AG04449 (cell line): ENCODE results near the gene DUSP2.
A peak's percentile ranks its signal among the peaks of the same experiment; 100 is the strongest.

ENCODE experiments used
- CTCF ChIA-PET: fragments of 350-600 bp; formaldehyde crosslinking; extraction: SDS; loops from one replicate; lab custom pipeline; 2021; ENCODE audit warnings: antibody characterized with exemption; lab: Yijun Ruan, JAX
- POLR2A ChIA-PET: fragments of 400-600, 350-600 bp; formaldehyde crosslinking; extraction: SDS; loops from one replicate; lab custom pipeline; 2020; ENCODE audit warnings: antibody characterized with exemption, inconsistent platforms; lab: Yijun Ruan, JAX
- DNase-seq: peaks from one replicate; pipeline ENCODE4 v3.0.0-alpha.2; 2010; ENCODE audit warnings: low read depth, low spot score
- H3K4me3 ChIP-seq: 2 replicates; pipeline ENCODE4 v1.5.1; 2011; ENCODE audit warnings: low read depth, mild to moderate bottlenecking, control low read depth, low read length
- TF ChIP-seq, protein P1 (sequence below): IDR thresholded peaks from one replicate; pipeline ENCODE4 v1.5.1; 2011; ENCODE audit warnings: mild to moderate bottlenecking, moderate library complexity, low read length, control low read depth, inconsistent platforms; ENCODE audit not compliant: insufficient read depth; ENCODE audit errors: missing control alignments

The DUSP2 gene

DNA sequence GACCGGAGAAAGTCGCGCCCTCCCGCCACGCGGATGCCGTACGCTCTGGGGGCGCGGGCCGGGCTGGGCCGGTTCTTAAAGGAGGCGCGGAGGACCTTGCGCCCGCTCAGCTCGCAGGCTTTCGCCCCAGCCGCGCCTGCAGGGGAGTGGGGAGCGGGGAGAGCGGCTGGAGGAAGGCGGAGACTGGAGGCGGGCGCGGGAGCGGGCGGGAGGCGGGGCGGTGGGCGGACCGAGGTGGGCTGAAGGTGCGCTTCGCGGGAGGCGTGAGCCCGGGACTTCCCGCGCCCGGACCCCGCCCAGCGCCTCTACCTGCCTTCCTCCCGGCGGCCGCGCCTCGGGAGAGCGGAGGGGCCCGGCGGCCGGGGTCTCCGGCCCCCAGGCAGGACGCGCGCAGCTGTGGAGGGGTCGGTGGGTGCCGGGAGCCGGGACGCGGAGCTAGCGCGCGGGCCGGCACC lies 28.8 kb downstream of the DUSP2 start, which contains the start of gene ADRA2B:
ADRA2B (minus strand) TSS at position 148 of the 455 bp plus-strand sequence. CDS start 422 bp downstream, outside the sequence.
- POLR2A ChIA-PET, result no interaction called here
- CTCF ChIA-PET, result interaction anchor here (0.6 to 4.2 kb wide), 32 partner anchors 8 to 148 kb away, joined by 3 to 63 read pairs (median 5); partner anchors contain the start of genes ANKRD36C, ASTL and DUSP2
- TF ChIP-seq, protein P1, sequence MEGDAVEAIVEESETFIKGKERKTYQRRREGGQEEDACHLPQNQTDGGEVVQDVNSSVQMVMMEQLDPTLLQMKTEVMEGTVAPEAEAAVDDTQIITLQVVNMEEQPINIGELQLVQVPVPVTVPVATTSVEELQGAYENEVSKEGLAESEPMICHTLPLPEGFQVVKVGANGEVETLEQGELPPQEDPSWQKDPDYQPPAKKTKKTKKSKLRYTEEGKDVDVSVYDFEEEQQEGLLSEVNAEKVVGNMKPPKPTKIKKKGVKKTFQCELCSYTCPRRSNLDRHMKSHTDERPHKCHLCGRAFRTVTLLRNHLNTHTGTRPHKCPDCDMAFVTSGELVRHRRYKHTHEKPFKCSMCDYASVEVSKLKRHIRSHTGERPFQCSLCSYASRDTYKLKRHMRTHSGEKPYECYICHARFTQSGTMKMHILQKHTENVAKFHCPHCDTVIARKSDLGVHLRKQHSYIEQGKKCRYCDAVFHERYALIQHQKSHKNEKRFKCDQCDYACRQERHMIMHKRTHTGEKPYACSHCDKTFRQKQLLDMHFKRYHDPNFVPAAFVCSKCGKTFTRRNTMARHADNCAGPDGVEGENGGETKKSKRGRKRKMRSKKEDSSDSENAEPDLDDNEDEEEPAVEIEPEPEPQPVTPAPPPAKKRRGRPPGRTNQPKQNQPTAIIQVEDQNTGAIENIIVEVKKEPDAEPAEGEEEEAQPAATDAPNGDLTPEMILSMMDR, result no peak
- H3K4me3 ChIP-seq, result peak within 1 kb of the TSS; percentile 32
- no peak for DNase-seq

DNA sequence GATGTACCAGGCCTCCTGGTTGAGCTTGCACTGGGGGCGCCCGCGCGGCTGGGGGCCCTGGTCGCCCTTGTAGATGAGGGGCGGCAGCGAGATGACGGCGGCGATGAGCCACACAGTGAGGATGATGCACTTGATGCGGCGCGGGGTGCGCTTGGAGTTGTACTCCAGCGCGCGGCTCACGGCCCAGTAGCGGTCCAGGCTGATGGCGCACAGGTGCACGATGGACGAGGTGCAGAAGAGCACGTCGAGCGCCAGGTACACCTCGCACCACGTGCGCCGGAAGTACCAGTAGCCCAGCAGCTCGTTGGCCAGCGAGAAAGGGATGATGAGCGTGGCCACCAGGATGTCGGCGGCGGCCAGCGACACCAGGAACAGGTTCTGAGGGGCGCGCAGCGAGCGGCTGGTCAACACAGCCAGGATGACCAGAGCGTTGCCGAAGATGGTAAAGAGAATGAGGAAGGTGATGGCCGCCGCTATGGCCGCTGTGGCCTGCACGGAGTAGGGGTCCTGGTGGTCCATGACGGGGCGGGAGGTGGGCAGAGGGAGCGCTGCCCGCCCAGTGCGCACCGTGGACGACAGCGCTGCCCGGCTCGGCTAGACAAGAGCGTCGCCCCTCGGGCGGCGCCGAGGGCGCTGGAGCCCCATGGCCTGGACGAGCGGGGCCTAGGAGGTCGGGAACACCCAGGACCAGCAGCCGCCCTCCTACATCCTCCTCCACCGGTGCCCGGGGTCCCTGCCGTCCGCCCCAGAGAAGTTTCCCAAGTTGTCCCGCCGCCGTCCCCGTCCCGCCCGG lies 29.4 kb downstream of the DUSP2 start:
- CTCF ChIA-PET, result interaction anchor here (1.1 to 4.2 kb wide), 16 partner anchors 15 to 123 kb away, joined by 3 to 63 read pairs (median 7); partner anchors contain the start of genes ANKRD36C and ASTL
- TF ChIP-seq, protein P1, result no peak
- POLR2A ChIA-PET, result no interaction called here
- DNase-seq, result no peak
- H3K4me3 ChIP-seq, result peak overlapping the region; percentile 32; the same call in 1 of the 2 replicates

DNA sequence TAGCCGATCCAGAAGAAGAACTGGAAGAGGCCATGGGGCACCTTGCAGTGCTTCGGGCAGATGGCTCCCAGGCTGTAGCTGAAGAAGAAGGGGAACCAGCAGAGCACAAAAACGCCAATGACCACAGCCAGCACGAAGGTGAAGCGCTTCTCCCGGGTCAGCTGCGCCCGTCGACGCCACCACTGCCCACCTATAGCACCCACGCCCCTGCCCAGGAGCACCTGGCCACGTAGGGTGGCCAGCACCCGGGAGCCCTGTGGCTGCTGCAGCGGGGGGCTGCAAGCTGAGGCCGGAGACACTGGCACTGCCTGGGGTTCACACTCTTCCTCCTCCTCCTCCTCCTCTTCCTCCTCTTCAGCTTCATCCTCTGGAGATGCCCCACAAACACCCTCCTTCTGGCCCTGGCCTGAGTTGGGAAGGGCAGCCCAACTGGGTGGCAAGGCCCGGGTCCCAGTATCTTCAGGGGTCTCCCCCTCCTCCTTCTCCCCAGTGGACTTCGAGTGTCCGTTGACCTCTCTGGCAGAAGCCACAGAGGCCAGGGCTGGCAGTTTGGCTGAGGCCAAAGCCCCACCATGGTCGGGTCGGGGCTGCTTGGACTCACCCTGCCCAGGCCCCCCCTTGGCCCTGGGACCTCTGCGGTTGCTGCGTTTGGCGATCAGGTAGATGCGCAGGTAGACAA lies 30.2 kb downstream of the DUSP2 start:
- TF ChIP-seq, protein P1, result no peak
- ChIA-PET CTCF (interaction anchor here (0.8 to 4.2 kb wide), 7 partner anchors 9 to 92 kb away, joined by 3 to 24 read pairs (median 4); no protein-coding TSS in a partner anchor), POLR2A (no interaction called here)
- H3K4me3 ChIP-seq, result no peak overlapping the region
- no peak for DNase-seq

DNA sequence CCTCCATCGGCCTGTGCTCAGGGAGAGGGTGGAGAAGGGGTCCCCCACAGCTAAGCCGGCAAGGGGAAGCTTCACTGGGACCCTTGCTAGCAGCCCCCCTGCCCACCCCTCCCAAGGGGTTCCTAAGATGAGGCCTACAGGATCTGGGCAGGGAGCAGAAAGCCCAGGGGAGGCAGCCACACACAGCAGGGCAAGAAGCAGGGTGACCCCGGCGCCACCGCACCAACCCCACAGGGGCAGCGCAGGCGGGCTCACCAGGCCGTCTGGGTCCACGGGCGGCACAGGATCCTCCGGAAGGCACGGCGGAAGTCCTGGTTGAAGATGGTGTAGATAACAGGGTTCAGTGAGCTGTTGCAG lies 30.7 kb downstream of the DUSP2 start:
- H3K4me3 ChIP-seq, result no peak overlapping the region
- DNase-seq, result no peak
- ChIA-PET POLR2A (no interaction called here), CTCF (interaction anchor here (0.8 to 2.7 kb wide), 5 partner anchors 9 to 92 kb away, joined by 3 to 12 read pairs (median 3); no protein-coding TSS in a partner anchor)
- TF ChIP-seq, protein P1, result no peak

DNA sequence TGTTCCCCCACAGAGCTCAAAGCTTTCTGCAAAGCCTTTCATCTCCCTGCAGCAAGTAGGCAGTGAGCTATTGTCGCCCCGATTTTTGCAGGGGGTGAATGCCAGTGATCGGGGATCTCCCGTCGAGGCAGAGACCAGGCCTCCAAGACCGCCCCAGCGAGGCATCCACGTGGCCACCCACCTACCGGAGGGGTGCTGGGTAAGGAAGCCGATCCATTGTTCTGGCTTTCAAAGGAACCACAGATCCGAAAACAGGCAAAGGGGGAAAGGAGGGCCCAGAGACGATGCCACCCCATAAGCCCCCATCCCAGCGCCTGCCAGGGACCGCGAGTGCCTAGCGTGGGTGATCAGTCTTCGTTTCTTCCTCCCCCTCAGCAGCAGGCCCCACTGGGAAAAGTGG lies 31.3 kb downstream of the DUSP2 start:
- no peak overlapping the region for H3K4me3 ChIP-seq
- TF ChIP-seq, protein P1, result no peak
- CTCF ChIA-PET, result interaction anchor here (0.6 to 2.7 kb wide), 4 partner anchors 10 to 121 kb away, joined by 3 to 12 read pairs (median 4); no protein-coding TSS in a partner anchor
- no peak for DNase-seq
- POLR2A ChIA-PET, result no interaction called here

DNA sequence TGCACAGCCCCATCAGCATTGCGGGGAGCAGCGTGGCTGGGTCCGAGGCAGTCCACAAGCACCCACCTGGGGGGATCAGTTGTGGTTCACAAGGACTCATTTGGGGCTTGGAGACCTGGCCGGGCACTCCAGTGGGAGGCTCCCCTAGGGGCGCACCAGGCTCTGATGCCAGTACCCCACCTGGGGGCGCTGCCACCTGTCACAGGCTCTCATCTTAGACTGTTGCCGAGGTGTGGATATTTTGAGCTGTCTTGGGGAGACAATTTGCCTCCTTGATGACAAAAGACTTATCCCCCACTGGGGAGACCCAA lies 31.9 kb downstream of the DUSP2 start:
- TF ChIP-seq, protein P1, result no peak
- no peak for DNase-seq
- CTCF ChIA-PET, result interaction anchor here (0.6 to 2.7 kb wide), 3 partner anchors 39 to 121 kb away, joined by 3 to 12 read pairs (median 3); no protein-coding TSS in a partner anchor
- POLR2A ChIA-PET, result no interaction called here
- H3K4me3 ChIP-seq, result no peak overlapping the region
